GM12878 (cell line): ENCODE measurements around the gene ACSF2. TPM values are rescaled to one million over a fixed set of nuclear protein-coding genes. Genes with fewer than 3 reads are reported as not detected.

Source experiments
- ATAC-seq: fragments of 200-7000 bp; cut with Tn5 transposase; 3 replicates; pipeline ENCODE4 v1.9.1; 2020; ENCODE audit warnings: mild to moderate bottlenecking, moderate library complexity
- BruUV-seq: library from RNA; stranded (reverse); fragments of 400-500 nt; replicated peaks from 2 replicates; lab custom pipeline; 2021; lab: Mats Ljungman, UMichigan
- CTCF ChIA-PET: fragments of 300-600 bp; sonication (Branson Sonifier 250); formaldehyde crosslinking; extraction: SDS; loops from one replicate; lab custom pipeline; 2021; ENCODE audit warnings: inconsistent platforms; lab: Yijun Ruan, JAX
- POLR2A ChIA-PET: fragments of 350-600 bp; formaldehyde crosslinking; extraction: SDS; loops from one replicate; lab custom pipeline; 2021; ENCODE audit warnings: inconsistent platforms; lab: Charles Lee
- RAD21 ChIA-PET: fragments of 300-600 bp; sonication (Branson Sonifier 250); formaldehyde crosslinking; loops from one replicate; lab custom pipeline; 2023; ENCODE audit warnings: antibody characterized with exemption; ENCODE audit not compliant: unreplicated experiment; lab: Charles Lee
- SMC1A ChIA-PET: fragments of 300-600 bp; sonication (Branson Sonifier 250); formaldehyde crosslinking; loops from one replicate; lab custom pipeline; 2023; ENCODE audit not compliant: unreplicated experiment, uncharacterized antibody; lab: Charles Lee
- DNase-seq: peaks from one replicate; pipeline ENCODE4 v3.0.0-alpha.2; 2011; ENCODE audit warnings: low read depth, low spot score
- FAIRE-seq: peaks from 3 replicates; lab custom pipeline; 2011; peaks lifted over from hg19 to GRCh38; lab: Jason Lieb, UNC
- H2AFZ ChIP-seq: 2 replicates; pipeline ENCODE4 v1.6.0; 2011; ENCODE audit warnings: low read depth, low read length, control low read depth; ENCODE audit not compliant: control insufficient read depth
- H3K27ac ChIP-seq: 2 replicates; pipeline ENCODE4 v1.5.1; 2011; ENCODE audit warnings: control low read depth; ENCODE audit not compliant: control insufficient read depth, insufficient read depth
- H3K27me3 ChIP-seq, 2 experiments: replicated peaks in 1 of 2; 2 replicates each; pipeline versions ENCODE4 v1.6.0 to v1.6.1; 2011; ENCODE audit warnings: low read length in 1 of 2; ENCODE audit not compliant: control insufficient read depth in 2 of 2, insufficient read depth in 2 of 2
- H3K36me3 ChIP-seq, 2 experiments: 2 replicates each; pipeline ENCODE4 v1.5.1; 2011; ENCODE audit warnings: low read length in 1 of 2; ENCODE audit not compliant: control insufficient read depth in 2 of 2, insufficient read depth in 2 of 2
- H3K4me1 ChIP-seq: 2 replicates; pipeline ENCODE4 v1.6.1; 2011; ENCODE audit warnings: mild to moderate bottlenecking, low read length, moderate library complexity, mixed read lengths; ENCODE audit not compliant: control insufficient read depth, insufficient read depth
- H3K4me2 ChIP-seq: 2 replicates; pipeline ENCODE4 v1.6.0; 2011; ENCODE audit warnings: control low read depth; ENCODE audit not compliant: control insufficient read depth, insufficient read depth
- H3K4me3 ChIP-seq: fragments of 200-600 bp; sonication (generic); 2 replicates; pipeline ENCODE4 v1.5.1; 2016
- H3K79me2 ChIP-seq: 2 replicates; pipeline ENCODE4 v1.6.0; 2011; ENCODE audit warnings: low read length; ENCODE audit not compliant: control insufficient read depth, insufficient read depth
- H3K9ac ChIP-seq: 2 replicates; pipeline ENCODE4 v1.8.0; 2011; ENCODE audit warnings: low read length, control low read depth, mixed read lengths; ENCODE audit not compliant: control insufficient read depth, insufficient read depth
- H3K9me3 ChIP-seq: replicated peaks from 3 replicates; pipeline ENCODE4 v1.5.1; 2011; ENCODE audit warnings: mild to moderate bottlenecking, low read length; ENCODE audit not compliant: control insufficient read depth, insufficient read depth
- H4K20me1 ChIP-seq: 2 replicates; pipeline ENCODE4 v1.6.0; 2011; ENCODE audit not compliant: control insufficient read depth, insufficient read depth
- ESRRA ChIP-seq: IDR thresholded peaks from 2 replicates; pipeline ENCODE4 v1.6.1; 2012; ENCODE audit warnings: mild to moderate bottlenecking, low read length, improper control_type of control experiment
- KAT2A ChIP-seq: conservative IDR thresholded peaks from 2 replicates; pipeline ENCODE4 v1.6.1; 2011; ENCODE audit warnings: low read depth, low read length; ENCODE audit not compliant: control insufficient read depth
- POLR2A ChIP-seq: IDR thresholded peaks from 2 replicates; pipeline ENCODE4 v1.6.1; 2011; ENCODE audit warnings: low read depth, mild to moderate bottlenecking, low read length
- ZBTB33 ChIP-seq: fragments of 450-650 bp; IDR thresholded peaks from 2 replicates; pipeline ENCODE4 v1.6.1; 2017; ENCODE audit warnings: mild to moderate bottlenecking
- ZNF622 ChIP-seq: fragments of 450-650 bp; IDR thresholded peaks from 2 replicates; pipeline ENCODE4 v1.6.1; 2017; ENCODE audit warnings: mild to moderate bottlenecking, inconsistent platforms
- WGBS: methylation state at CpG from one replicate; pipeline ENCODE4 v1.1.6; 2016; ENCODE audit warnings: low lambda C conversion rate; ENCODE audit not compliant: insufficient replicate concordance, insufficient coverage; ENCODE audit errors: missing lambda C conversion rate; 5-methylcytosine and 5-hydroxymethylcytosine counted together
- in situ Hi-C: fragments of 300-500 bp; cut with MboI; formaldehyde crosslinking; loops from 9 replicates; pipeline ENCODE4 v1.14.3; 2018; ENCODE audit warnings: mixed read lengths
- intact Hi-C: fragments of 100-400 bp; cut with micrococcal nuclease; formaldehyde crosslinking; loops from one replicate; pipeline ENCODE4 v1.14.2; 2022; ENCODE audit not compliant: unreplicated experiment
- polyA plus RNA-seq, 11 experiments: library from polyadenylated mRNA; depleted of rRNA in 4 of 11; unstranded in 6 of 11; stranded (reverse) in 5 of 11; fragments of >200 nt; fragmentation: Nextera tagmentation in 4 of 11; fragmentation: Illumina TruSeq in 1 of 11; extraction: Ambion mirVana in 4 of 11; extraction: Trizol in 1 of 11; gene quantifications; 1 replicate in 1 of 11; 2 replicates in 10 of 11; pipeline versions ENCODE4 v1.2.1 to v1.2.3, GENCODE V29; 2011 to 2016; ENCODE audit warnings: inconsistent platforms in 2 of 11, missing spikeins in 2 of 11, low read depth in 1 of 11
- total RNA-seq, 4 experiments: library from RNA; depleted of rRNA in 3 of 4; stranded (reverse); fragments of >200 nt in 3 of 4; fragmentation: Illumina TruSeq in 1 of 4; extraction: Trizol in 1 of 4; gene quantifications; 2 replicates each; pipeline versions ENCODE4 v1.2.1 to v1.2.3, GENCODE V29; 2013 to 2021

ACSF2 gene
- total and polyA plus RNA-seq, 10 of the 15 experiments (the other 5 are each of a cell fraction or from before 2014, with no cell fraction given): 7.1 to 32.8 (median 16.8) TPM

GRCh38 chr17:50382931-50383330, 43.1 kb upstream of the ACSF2 start:
- POLR2A ChIA-PET: interaction anchor here (0.6 kb wide), 1 partner anchor 83 kb away, joined by 4 read pairs; no protein-coding TSS in a partner anchor

GRCh38 chr17:50386510-50386909, 39.5 kb upstream of the ACSF2 start:
- ATAC-seq (no peak), DNase-seq (no peak)
- H3K4me1 ChIP-seq: peaks cover 3% of the 10 kb centered on the region; the same call in 1 of the 2 replicates
- no peaks in the 10 kb centered on the region for H4K20me1 ChIP-seq
- CTCF ChIA-PET: interaction anchor here (1.6 kb wide), 1 partner anchor 11 kb away, joined by 6 read pairs; the partner anchor contains the start of gene LRRC59
- H3K4me2 ChIP-seq: no peak overlapping the region
- intact Hi-C loops (no loop called here), in situ Hi-C loops (no loop called here)
- SMC1A ChIA-PET: no interaction called here
- 67% methylated on average over 3 of the region's 3 CpGs for WGBS
- H3K9ac ChIP-seq: no peak overlapping the region
- POLR2A ChIA-PET: no interaction called here
- no peak for TF ChIP-seq ZBTB33
- no peak for TF ChIP-seq KAT2A
- TF ChIP-seq ESRRA: no peak
- TF ChIP-seq, all 136 proteins: peak for 0
- H3K36me3 ChIP-seq: peaks cover 38 to 49% of the 10 kb centered on the region in 2 experiments
- no peaks in the 10 kb centered on the region; the same call in 1 of the 2 replicates for H3K79me2 ChIP-seq
- H2AFZ ChIP-seq: no peak overlapping the region
- FAIRE-seq: no peak
- no TSS peak for BruUV-seq
- H3K4me3 ChIP-seq: no peak overlapping the region
- no peaks in the 10 kb centered on the region for H3K9me3 ChIP-seq
- no peak overlapping the region for H3K27ac ChIP-seq
- RAD21 ChIA-PET: no interaction called here
- H3K27me3 ChIP-seq: no peaks in the 10 kb centered on the region

More at GRCh38 chr17:50382931-50383330, 43.1 kb upstream of the ACSF2 start:
- BruUV-seq: no TSS peak
- H3K4me3 ChIP-seq: no peak overlapping the region
- intact Hi-C loops: no loop called here
- no peaks in the 10 kb centered on the region for H3K9me3 ChIP-seq
- no peaks in the 10 kb centered on the region for H4K20me1 ChIP-seq
- ATAC-seq (no peak), DNase-seq (no peak), FAIRE-seq (no peak)
- no peak overlapping the region for H2AFZ ChIP-seq
- ChIA-PET CTCF (interaction anchor here (3.8 kb wide), 1 partner anchor 14 kb away, joined by 25 read pairs; the partner anchor contains the start of gene LRRC59), SMC1A (no interaction called here), RAD21 (no interaction called here)
- H3K36me3 ChIP-seq: peaks cover 36 to 42% of the 10 kb centered on the region in 2 experiments
- in situ Hi-C loops: no loop called here
- 88% methylated on average over 12 of the region's 12 CpGs for WGBS
- H3K79me2 ChIP-seq: no peaks in the 10 kb centered on the region
- no peak overlapping the region for H3K9ac ChIP-seq
- TF ChIP-seq POLR2A (peak; percentile 45), ZNF622 (no peak)
- H3K4me1 ChIP-seq: no peaks in the 10 kb centered on the region
- no peak overlapping the region for H3K4me2 ChIP-seq
- no peaks in the 10 kb centered on the region for H3K27me3 ChIP-seq
- H3K27ac ChIP-seq: no peak overlapping the region
